Ishikawa (cell line): ENCODE results near the gene APBA1.

ENCODE experiments used
- CEBPB ChIP-seq: IDR thresholded peaks from 2 replicates; pipeline ENCODE4 v1.6.1; 2012
- CREB1 ChIP-seq: IDR thresholded peaks from 2 replicates; pipeline ENCODE4 v1.6.1; 2012; ENCODE audit warnings: low read depth
- EGR1 ChIP-seq: IDR thresholded peaks from 2 replicates; pipeline ENCODE4 v1.6.1; 2012
- EP300 ChIP-seq: IDR thresholded peaks from 2 replicates; pipeline ENCODE4 v1.6.1; 2012; ENCODE audit warnings: borderline replicate concordance
- FOXM1 ChIP-seq: IDR thresholded peaks from 2 replicates; pipeline ENCODE4 v1.6.1; 2012; ENCODE audit warnings: low read depth, borderline replicate concordance
- MAX ChIP-seq: IDR thresholded peaks from 2 replicates; pipeline ENCODE4 v1.6.1; 2012
- NFIC ChIP-seq: IDR thresholded peaks from 2 replicates; pipeline ENCODE4 v1.6.1; 2012
- RAD21 ChIP-seq: IDR thresholded peaks from 2 replicates; pipeline ENCODE4 v1.6.1; 2012; ENCODE audit warnings: low read depth
- REST ChIP-seq: IDR thresholded peaks from 2 replicates; pipeline ENCODE4 v1.6.1; 2012; ENCODE audit warnings: low read depth, mild to moderate bottlenecking
- TAF1 ChIP-seq: IDR thresholded peaks from 2 replicates; pipeline ENCODE4 v1.6.1; 2012; ENCODE audit warnings: low read depth, mild to moderate bottlenecking
- TCF12 ChIP-seq: IDR thresholded peaks from 2 replicates; pipeline ENCODE4 v1.6.1; 2012; ENCODE audit warnings: low read depth
- TEAD4 ChIP-seq: IDR thresholded peaks from 2 replicates; pipeline ENCODE4 v1.6.1; 2012
- USF1 ChIP-seq: IDR thresholded peaks from 2 replicates; pipeline ENCODE4 v1.6.1; 2012
- YY1 ChIP-seq: IDR thresholded peaks from 2 replicates; pipeline ENCODE4 v1.6.1; 2012; ENCODE audit warnings: low read depth
- ZBTB7A ChIP-seq: IDR thresholded peaks from 2 replicates; pipeline ENCODE4 v1.6.1; 2012; ENCODE audit warnings: low read depth

Gene APBA1

GRCh38 chr9:69657269-69657668 lies 14.9 kb downstream of the APBA1 start:
- TF ChIP-seq YY1 (no peak), CREB1 (no peak), REST (no peak), EGR1 (no peak), USF1 (no peak)

- no peak for TF ChIP-seq FOXM1
- no peak for TF ChIP-seq YY1
- no peak for TF ChIP-seq CEBPB
- no peak for TF ChIP-seq MAX
- no peak for TF ChIP-seq EP300
- TF ChIP-seq REST, result no peak
Measured at GRCh38 chr9:69655065-69655464, 17.1 kb downstream of the APBA1 start.

- TF ChIP-seq REST, result no peak
- TF ChIP-seq TCF12, result no peak
- TF ChIP-seq CREB1, result no peak
Measured at GRCh38 chr9:69653261-69653660, 18.9 kb downstream of the APBA1 start.

- no peak for TF ChIP-seq TCF12
- TF ChIP-seq RAD21, result no peak
- TF ChIP-seq TEAD4, result no peak
- no peak for TF ChIP-seq CREB1
- TF ChIP-seq YY1, result no peak
- no peak for TF ChIP-seq CEBPB
- TF ChIP-seq USF1, result no peak
- no peak for TF ChIP-seq FOXM1
- no peak for TF ChIP-seq EGR1
- no peak for TF ChIP-seq ZBTB7A
- no peak for TF ChIP-seq NFIC
- TF ChIP-seq EP300, result no peak
- TF ChIP-seq TAF1, result no peak
Measured at GRCh38 chr9:69649566-69650250, 22.5 kb downstream of the APBA1 start.

GRCh38 chr9:69647804-69648203 lies 24.4 kb downstream of the APBA1 start:
- TF ChIP-seq REST (no peak), YY1 (no peak), TAF1 (no peak), RAD21 (no peak), NFIC (no peak), CEBPB (no peak), TEAD4 (no peak), TCF12 (no peak), CREB1 (no peak), ZBTB7A (no peak), USF1 (no peak)
